GM12865 (cell line): ENCODE results near the gene TFDP2.

Experiments used
- DNase-seq: peaks from one replicate; pipeline ENCODE4 v3.0.0; 2010; ENCODE audit warnings: low read depth
- H3K4me3 ChIP-seq: 2 replicates; pipeline ENCODE4 v1.5.1; 2011; ENCODE audit warnings: mild to moderate bottlenecking, low read depth, low read length, control low read depth
- TF ChIP-seq, protein P1 (sequence below): IDR thresholded peaks from 2 replicates; pipeline ENCODE4 v1.5.1; 2011; ENCODE audit warnings: low read length, control low read depth, low read depth, inconsistent platforms; ENCODE audit not compliant: insufficient read depth; ENCODE audit errors: missing control alignments

Gene TFDP2

DNA sequence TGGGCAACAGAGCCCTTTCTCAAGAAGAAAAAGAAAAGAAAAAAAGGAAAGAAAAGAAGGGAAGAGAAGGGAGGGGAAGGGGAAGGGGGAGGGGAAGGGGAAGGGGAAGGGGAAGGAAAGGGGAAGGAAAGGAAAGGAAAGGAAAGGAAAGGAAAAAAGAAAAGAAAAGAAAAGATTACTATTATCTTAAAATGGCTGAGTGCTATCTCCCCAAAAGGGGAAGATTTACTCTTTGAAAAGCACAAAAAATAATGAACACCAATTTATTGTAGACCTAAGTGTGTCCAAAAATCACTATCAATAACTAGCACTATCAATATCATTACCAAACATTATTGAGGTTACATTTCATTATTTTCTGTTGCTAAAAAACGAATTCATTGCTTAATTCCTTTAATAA, 183.9 kb downstream of the TFDP2 start:
- no peak for DNase-seq
- no peak overlapping the region for H3K4me3 ChIP-seq
- TF ChIP-seq, protein P1, sequence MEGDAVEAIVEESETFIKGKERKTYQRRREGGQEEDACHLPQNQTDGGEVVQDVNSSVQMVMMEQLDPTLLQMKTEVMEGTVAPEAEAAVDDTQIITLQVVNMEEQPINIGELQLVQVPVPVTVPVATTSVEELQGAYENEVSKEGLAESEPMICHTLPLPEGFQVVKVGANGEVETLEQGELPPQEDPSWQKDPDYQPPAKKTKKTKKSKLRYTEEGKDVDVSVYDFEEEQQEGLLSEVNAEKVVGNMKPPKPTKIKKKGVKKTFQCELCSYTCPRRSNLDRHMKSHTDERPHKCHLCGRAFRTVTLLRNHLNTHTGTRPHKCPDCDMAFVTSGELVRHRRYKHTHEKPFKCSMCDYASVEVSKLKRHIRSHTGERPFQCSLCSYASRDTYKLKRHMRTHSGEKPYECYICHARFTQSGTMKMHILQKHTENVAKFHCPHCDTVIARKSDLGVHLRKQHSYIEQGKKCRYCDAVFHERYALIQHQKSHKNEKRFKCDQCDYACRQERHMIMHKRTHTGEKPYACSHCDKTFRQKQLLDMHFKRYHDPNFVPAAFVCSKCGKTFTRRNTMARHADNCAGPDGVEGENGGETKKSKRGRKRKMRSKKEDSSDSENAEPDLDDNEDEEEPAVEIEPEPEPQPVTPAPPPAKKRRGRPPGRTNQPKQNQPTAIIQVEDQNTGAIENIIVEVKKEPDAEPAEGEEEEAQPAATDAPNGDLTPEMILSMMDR, result no peak

DNA sequence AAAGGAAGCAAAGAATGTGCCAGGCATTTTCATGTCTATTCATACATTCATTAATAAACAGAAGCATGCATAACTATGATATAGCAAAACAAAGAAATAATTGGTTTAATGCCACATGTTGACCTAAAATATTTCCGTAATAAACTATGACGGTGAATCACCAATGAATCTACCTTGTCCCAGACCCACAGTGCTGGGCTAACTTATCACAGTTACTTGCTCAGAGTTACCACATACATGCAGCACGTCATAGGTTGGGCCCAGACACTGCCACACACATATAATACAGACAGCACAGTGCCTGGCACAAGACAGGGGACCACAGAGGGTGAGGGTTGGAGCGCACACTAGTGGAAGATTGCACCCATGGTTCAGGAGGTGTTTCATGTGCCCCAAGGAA, 186.0 kb downstream of the TFDP2 start:
- TF ChIP-seq, protein P1, result no peak
- H3K4me3 ChIP-seq, result no peak overlapping the region
- no peak for DNase-seq

DNA sequence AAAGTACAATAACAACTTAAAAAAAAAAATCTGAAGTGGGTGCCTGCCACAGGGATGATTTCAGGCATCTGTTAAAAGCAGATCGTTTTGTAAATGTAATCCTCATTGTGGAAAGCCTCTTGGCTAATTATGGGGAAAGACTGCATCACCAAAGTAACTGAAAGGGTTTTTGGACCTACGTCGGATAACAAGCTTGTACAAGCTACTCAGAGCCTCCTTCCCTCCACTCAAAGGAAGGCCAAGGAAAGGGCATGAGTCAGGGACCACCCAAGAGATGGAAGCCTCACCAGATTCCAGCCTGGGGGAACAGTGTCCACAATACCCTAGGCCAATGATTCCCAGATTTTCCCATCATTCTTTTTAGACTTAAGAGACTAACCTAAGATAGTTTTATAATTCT, 188.6 kb downstream of the TFDP2 start:
- no peak for DNase-seq
- no peak overlapping the region for H3K4me3 ChIP-seq
- TF ChIP-seq, protein P1, result no peak

DNA sequence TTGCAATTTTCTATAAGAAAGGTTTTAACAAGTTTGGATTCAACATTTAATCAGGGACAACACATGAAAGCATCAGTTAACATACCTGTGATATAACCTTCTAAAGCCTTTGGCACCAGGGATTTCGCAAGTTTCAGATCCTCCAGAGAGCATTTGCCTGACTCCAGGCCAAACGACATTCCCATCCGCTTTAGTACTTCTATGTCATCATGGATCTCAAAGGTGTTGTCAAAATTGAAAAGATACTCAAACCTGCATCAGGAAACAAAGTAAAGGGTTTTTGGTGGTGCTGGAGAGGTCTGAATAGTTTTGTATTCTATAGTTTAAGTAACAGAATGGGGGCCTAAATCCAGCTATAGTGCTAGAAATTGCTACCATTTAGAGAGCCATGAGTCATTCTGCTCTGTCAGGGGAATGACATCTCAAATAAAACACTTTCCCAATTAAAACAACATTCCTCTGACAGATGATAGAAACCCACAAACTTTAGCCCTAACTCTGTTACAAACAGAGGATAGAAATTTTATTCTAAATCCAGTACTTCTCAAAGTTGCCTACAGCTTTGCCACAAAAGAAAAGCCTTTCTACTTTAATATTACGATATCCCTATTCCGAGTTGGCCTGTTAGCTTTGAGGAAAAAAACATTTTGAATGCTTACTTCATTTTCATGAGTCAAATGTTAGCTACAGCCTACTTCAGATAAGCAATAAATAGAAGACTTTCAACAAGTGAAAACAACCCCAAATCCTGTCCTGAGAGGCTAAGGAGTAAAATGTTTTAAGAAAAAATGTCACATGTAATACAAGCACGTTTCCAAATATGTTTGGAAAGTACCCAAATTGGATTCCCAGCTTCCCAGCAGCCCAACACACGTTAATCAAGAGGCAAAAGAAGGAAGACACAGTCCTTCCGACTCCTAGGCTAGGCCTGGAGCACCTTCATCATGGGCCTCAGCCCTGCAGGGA, 189.5 kb downstream of the TFDP2 start:
- TF ChIP-seq, protein P1, result no peak
- no peak overlapping the region for H3K4me3 ChIP-seq
- no peak for DNase-seq

DNA sequence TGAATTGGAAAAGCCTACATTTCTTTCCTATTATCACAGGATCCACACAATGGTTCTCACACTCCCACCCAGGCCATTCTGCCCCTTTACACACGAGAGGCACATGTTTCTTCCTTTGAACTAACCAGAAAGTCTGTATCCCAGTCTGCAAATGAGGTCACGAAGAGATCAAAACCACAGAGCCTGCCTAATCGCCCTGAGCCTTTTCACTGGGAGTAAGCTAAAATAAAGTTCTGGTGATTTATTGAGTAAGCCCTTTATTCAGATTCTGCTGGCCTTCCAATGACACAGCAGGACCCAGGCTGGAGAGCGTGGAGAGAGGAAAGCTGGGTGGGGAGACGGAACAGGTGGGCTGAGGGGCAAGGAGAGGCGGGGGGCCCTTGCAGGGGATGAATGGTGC, 194.2 kb downstream of the TFDP2 start:
- DNase-seq, result no peak
- TF ChIP-seq, protein P1, result no peak
- H3K4me3 ChIP-seq, result no peak overlapping the region

DNA sequence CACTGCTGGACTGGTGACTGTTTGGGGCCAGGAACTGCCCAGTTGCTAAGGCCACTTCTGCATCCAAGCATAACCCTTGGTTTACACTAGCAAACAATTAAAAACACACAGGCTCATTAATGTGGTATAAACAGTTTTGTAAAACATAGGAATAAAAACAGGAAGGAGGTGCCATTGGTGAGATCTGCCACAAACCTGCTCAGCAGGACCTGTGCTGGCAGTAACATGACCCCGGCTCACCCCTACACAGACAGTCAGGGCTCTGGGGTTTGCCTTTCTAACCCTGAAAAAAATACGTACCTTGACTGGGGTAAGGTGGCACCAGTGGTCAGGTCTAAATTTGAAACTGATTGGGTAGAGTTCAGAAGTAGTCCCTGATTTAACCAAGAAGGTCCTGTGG, 196.7 kb downstream of the TFDP2 start:
- H3K4me3 ChIP-seq, result no peak overlapping the region
- TF ChIP-seq, protein P1, result no peak
- DNase-seq, result no peak
